ENCODE measurements around the gene TPCN2. TPM values are rescaled to one million over a fixed set of nuclear protein-coding genes. Genes with fewer than 3 reads are reported as not detected.

TPCN2 gene
- total and polyA plus RNA-seq, 4 donors, result 6.4 to 20.8 (median 12.1) TPM

DNA sequence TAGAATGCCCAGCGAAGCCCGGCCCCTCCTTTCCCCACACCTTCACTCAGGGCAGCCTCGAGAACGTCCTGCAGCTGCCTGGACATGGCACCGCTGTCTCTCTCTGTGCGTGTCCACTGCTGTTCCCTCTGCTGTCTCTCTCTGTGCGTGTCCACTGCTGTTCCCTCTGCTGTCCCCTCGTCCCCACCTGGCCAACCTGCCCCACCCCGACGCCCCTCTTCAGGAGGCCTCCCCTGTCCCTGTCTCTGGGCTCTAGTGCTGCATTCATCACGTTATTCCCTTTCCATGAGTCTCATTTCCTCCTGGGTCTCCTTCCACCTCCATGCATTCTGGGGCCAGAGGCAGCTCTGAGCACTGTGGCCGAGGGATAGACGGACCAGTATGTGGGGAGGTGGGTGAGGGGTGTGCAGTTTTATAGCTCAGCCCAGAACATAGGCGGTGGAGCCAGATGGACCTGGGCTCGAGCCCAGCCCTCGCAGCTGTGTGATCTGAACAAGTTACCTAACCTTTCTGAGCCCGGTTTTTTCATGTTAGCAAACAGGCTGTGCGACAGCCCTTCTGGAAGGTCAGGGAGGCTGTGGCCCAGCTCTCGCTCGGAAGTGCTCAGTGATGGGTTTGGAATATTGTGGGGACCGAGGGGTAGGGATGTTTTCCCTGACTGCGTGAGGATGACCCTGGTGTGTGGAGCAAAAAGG, 65.1 kb downstream of the TPCN2 start:
- no peaks in the 10 kb centered on the region for H3K9me3 ChIP-seq (ENCODE audit: control insufficient read depth in 4 of 4, low read length in 3 of 4)
- TF ChIP-seq, protein P1, sequence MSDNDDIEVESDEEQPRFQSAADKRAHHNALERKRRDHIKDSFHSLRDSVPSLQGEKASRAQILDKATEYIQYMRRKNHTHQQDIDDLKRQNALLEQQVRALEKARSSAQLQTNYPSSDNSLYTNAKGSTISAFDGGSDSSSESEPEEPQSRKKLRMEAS (IDR thresholded peaks at IDR 0.05), result no peak
- TF ChIP-seq JUND (IDR thresholded peaks at IDR 0.05) (no peak), SP1 (IDR thresholded peaks at IDR 0.05) (no peak), RAD21 (IDR thresholded peaks at IDR 0.05) (no peak), FOXA2 (IDR thresholded peaks at IDR 0.05) (no peak), HNF4A (conservative IDR thresholded peaks at IDR 0.05) (no peak), EGR1 (IDR thresholded peaks at IDR 0.05; ENCODE audit: low read depth in 2 of 2) (no peak), ZBTB33 (IDR thresholded peaks at IDR 0.05) (no peak), HNF4G (IDR thresholded peaks at IDR 0.05) (no peak), REST (IDR thresholded peaks at IDR 0.05) (no peak), GABPA (IDR thresholded peaks at IDR 0.05 in 1 of 2, conservative IDR thresholded peaks at IDR 0.05 in 1 of 2) (no peak), TAF1 (conservative IDR thresholded peaks at IDR 0.05) (no peak), YY1 (IDR thresholded peaks at IDR 0.05) (no peak), RXRA (IDR thresholded peaks at IDR 0.05) (no peak), FOXA1 (IDR thresholded peaks at IDR 0.05) (no peak), NR2F2 (IDR thresholded peaks at IDR 0.05) (no peak)
- TF ChIP-seq, protein P2, sequence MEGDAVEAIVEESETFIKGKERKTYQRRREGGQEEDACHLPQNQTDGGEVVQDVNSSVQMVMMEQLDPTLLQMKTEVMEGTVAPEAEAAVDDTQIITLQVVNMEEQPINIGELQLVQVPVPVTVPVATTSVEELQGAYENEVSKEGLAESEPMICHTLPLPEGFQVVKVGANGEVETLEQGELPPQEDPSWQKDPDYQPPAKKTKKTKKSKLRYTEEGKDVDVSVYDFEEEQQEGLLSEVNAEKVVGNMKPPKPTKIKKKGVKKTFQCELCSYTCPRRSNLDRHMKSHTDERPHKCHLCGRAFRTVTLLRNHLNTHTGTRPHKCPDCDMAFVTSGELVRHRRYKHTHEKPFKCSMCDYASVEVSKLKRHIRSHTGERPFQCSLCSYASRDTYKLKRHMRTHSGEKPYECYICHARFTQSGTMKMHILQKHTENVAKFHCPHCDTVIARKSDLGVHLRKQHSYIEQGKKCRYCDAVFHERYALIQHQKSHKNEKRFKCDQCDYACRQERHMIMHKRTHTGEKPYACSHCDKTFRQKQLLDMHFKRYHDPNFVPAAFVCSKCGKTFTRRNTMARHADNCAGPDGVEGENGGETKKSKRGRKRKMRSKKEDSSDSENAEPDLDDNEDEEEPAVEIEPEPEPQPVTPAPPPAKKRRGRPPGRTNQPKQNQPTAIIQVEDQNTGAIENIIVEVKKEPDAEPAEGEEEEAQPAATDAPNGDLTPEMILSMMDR (IDR thresholded peaks at IDR 0.05; ENCODE audit: low read depth, low read length, missing input control), result no peak
- TF ChIP-seq, protein P3, sequence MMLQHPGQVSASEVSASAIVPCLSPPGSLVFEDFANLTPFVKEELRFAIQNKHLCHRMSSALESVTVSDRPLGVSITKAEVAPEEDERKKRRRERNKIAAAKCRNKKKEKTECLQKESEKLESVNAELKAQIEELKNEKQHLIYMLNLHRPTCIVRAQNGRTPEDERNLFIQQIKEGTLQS (IDR thresholded peaks at IDR 0.05), result no peak
- no peaks in the 10 kb centered on the region for H3K27me3 ChIP-seq (ENCODE audit: control insufficient read depth in 4 of 4, insufficient read depth in 4 of 4, low read length in 3 of 4)
- no peak overlapping the region for H3K9ac ChIP-seq (ENCODE audit: low read depth in 1 of 2, low read length in 2 of 2)
- no peaks in the 10 kb centered on the region for H3K36me3 ChIP-seq (ENCODE audit: control insufficient read depth in 4 of 4, insufficient read depth in 3 of 4, low read depth in 1 of 4, low read length in 3 of 4)
- H3K4me1 ChIP-seq (ENCODE audit: control insufficient read depth in 4 of 4, insufficient read depth in 4 of 4, low read length in 3 of 4), result peaks cover 0 to 10% (median 4%) of the 10 kb centered on the region in 4 donors
- 90% methylated on average over 22 of the region's 22 CpGs for WGBS
- DNase-seq (ENCODE audit: low spot score), result no peak
- no peak overlapping the region for H3K27ac ChIP-seq (ENCODE audit: low read depth in 1 of 2, low read length in 2 of 2)
- H3K4me3 ChIP-seq (ENCODE audit: low read depth in 1 of 3, low read length in 3 of 3), result no peak overlapping the region
